SHP77 (cell line): ENCODE measurements around the gene LAMC2.
A peak's percentile ranks its signal among the peaks of the same experiment; 100 is the strongest.

Experiments
- DNase-seq, 2 experiments: peaks; one replicate each; lab custom pipeline; 2025; lab: John Stamatoyannopoulos, UW

The LAMC2 gene

DNA sequence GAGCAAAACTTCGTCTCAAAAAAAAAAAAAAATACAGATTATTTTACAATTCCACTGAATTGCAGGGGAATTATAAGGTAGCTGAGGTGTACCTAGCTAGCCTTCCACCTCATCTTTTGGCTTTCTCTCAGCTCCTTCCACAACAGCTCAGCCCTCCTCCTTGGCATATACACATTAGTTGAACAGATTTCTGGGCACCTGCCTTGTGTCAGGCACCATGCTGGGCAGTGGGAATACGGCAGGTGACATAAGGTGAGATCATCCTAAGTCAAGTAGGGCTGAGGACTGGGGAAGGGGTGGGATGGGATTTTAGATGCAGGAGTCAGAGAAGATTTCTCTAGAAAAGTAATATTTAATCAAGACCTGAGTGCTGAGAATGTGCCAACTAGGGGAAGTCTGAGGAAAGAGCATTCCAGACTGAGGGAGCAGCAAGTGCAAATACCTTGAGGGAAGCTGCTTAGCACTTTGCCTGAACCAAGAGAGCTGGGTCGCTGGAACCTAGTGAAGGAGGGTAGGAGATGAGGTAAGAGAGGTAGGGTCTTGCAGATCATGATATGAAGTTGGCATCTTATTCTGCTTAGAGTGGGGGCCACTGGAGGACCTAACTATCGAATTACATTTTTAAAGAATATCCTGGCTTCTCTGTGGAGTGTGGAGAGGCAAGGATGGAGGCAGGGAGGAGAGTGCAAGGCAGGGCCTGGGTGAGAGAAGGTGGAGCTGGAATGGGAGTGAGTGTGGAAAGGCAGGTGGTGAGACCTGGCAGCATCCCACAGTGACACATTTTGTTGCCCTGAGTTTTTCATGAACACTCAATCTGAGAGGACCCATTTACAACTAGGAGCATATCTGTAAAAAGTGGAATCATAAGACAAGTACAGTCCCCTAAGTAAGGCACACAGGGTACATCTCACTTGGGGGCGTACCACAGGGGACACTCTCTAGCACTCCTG is 28.2 kb downstream of the LAMC2 start:
- DNase-seq: no peak

DNA sequence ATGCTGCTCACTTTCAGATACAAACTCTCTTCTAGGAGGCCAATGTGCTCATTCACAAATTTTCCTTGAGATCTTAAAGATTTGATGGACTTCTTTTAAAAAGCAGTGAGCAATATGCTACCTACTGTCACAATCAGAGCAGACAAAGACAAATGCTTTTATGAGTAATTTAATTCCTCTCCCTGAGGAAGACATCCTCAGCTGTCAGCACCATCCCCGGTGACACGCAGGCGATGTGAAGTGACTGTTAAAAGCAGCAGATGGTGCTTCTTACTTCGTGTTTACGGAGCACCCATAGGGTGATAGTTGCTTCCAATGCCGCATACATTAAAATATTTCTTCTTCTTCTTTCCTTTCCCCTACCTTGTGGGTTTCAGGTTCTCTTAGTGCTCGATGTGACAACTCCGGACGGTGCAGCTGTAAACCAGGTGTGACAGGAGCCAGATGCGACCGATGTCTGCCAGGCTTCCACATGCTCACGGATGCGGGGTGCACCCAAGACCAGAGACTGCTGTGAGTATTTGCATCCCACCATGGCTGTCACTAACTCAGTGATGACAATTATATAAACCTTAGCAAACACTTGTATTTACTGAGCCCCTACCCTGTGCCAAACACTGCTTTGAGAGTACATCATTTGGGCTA is 29.1 kb downstream of the LAMC2 start:
- no peak for DNase-seq

DNA sequence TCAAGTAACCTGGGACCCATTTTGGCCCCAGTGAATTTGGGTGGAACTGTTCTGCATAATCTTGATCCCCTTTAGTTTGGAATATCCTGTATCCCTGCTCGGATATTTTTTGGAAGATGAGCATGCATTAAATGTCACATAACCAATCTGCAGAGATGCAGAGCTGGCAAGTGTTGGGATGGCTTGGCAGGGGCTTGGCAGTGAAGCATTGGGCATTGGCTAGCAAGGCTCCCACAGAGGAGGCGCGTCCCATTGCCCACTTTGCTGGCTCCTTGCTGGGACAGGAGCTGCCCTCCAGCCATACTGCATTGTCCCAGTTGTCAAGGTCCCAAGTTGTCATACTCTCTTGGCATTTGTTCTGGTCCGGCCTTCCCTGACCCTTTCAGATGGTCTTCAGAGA is 29.9 kb downstream of the LAMC2 start:
- DNase-seq: no peak

DNA sequence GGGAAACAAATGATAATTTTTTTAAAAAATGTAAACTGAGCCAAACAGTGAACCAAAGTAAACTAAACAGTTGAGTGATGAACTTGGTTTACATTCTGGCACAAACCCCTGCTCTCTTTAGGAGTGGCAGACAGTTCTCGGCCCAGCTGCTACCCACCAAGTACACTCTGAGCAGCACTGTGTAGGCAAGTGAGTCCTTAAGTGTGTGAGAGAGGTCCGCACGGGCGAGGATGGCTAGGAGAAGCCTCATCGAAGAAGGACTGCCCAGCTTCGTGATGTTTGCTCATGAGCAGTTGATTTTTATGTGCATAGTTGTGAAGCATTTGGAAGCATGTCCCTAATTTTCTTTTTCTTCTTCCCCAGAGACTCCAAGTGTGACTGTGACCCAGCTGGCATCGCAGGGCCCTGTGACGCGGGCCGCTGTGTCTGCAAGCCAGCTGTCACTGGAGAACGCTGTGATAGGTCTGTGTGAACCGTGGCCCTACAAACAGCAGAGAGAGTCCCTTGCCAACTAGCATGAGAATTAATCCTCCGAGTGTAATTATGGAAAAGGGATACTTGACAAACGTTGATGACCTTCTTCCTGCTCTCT is 32.1 kb downstream of the LAMC2 start:
- DNase-seq: peak; percentile 58 to 63

DNA sequence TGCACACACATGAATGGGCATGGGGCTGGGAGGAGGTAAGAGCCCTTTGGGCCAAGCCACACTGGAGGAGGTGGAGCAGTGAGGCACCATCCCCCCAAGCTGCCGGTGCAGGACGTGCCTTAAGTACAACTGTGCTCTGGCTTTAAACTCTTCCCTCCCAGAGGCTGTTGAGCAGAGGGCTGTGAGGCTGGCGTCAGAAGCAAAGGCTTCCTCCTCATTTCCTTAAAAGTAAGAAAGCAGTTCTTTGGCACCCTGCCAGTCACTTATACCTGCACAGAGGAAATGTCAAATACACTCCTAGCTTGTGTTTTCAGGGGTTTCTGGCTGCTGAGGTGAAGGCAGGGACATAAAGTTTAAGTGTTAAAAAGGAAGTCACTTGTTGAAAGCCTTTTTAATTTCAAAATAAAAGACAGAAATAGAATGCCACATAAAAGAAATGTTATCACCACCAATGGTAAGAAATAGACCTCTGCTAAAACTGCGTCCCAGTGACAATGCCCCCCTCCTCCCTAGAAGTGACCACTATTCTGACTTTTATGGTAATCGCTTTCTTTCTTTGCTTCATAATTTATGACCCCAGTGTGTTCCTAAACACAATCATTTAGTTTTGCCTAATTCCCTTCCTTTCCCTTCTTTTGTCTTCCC is 33.0 kb downstream of the LAMC2 start:
- peak in 1 of 2 experiments; percentile 44 for DNase-seq

DNA sequence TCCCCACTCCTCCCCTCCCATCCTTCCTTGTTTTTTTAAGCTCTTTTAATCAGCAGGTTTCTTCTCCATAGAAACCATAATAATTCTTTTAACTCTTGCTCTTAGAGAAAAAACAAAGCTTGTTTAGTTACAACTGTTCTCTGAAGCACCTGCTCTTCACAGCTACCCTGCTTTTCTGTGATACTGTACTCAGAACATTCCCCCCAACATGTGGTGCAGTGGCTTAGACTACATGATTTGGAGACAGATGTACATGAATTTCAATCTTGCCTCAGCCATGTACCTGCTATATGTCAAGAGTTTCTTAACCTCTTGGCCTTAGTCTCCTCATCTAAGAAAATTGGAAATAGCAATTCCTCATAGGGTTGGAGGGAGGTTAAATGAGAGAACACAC is 33.5 kb downstream of the LAMC2 start:
- DNase-seq: no peak

DNA sequence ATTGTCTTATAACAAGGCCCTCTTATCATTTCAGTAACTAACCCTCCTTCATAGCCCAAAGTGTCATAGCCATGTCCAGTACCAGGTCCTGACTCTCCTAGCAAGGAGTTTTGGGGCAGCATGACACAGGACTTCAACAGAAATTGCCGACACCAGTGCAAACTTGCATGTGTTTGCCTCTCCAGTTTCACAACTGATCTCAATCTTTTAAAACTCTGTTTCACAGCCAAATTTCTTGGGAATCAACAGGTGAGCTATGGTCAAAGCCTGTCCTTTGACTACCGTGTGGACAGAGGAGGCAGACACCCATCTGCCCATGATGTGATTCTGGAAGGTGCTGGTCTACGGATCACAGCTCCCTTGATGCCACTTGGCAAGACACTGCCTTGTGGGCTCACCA is 36.8 kb downstream of the LAMC2 start:
- DNase-seq: no peak

DNA sequence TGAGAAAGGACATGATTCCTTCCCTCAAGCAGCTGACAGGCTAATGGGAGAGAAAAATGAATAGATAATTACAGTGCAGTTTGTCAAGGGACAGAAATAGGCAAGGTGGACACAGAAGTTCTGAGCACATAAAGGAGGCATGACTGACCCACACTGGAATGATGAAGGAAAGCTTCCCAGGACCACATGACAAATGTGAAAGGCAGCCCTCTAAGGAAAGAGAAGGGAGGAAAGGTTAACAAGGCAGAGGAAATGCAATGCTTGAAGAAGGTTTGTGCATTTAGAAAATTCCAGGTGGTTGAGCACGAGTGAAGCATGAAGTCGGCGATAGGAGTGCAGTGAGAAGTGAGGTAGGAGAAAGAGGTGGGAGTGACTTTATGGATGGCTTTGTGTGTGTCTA is 37.4 kb downstream of the LAMC2 start:
- DNase-seq: no peak

DNA sequence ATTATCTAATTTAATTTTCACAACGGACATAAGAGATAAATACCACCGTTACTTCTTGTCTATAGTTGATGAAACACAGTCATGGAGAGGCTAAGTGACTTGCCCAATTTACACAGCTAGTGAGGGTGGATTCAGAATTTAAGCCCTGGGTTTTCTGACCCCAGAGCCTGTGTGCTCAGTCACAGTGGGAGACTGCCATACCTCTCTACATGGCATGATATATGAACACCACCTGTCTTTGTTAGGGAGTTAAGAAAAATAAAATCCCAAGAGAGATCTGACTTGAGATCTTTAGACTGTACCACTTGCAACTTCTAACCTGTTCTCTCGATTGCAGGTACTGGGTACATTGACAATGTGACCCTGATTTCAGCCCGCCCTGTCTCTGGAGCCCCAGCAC is 40.3 kb downstream of the LAMC2 start:
- no peak for DNase-seq

DNA sequence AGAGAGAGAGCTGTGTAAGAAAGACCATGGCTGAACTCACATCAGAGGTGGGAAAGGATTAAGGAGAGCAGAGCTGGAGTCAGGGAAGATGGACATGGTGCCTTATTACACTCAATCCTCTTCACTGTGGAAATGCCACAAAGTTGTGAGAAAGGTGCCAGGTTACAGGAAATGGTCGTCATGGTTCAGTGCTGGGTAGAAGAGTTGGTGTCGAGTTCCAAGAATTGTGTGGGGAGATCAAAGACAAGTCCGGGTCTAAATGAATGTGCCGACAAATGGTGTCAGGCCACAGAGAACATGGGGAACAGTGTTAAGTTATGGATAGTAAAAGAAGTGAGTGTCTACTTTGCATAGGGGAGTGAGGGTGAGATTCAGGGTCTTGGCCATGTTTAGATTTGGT is 40.9 kb downstream of the LAMC2 start:
- DNase-seq: no peak

DNA sequence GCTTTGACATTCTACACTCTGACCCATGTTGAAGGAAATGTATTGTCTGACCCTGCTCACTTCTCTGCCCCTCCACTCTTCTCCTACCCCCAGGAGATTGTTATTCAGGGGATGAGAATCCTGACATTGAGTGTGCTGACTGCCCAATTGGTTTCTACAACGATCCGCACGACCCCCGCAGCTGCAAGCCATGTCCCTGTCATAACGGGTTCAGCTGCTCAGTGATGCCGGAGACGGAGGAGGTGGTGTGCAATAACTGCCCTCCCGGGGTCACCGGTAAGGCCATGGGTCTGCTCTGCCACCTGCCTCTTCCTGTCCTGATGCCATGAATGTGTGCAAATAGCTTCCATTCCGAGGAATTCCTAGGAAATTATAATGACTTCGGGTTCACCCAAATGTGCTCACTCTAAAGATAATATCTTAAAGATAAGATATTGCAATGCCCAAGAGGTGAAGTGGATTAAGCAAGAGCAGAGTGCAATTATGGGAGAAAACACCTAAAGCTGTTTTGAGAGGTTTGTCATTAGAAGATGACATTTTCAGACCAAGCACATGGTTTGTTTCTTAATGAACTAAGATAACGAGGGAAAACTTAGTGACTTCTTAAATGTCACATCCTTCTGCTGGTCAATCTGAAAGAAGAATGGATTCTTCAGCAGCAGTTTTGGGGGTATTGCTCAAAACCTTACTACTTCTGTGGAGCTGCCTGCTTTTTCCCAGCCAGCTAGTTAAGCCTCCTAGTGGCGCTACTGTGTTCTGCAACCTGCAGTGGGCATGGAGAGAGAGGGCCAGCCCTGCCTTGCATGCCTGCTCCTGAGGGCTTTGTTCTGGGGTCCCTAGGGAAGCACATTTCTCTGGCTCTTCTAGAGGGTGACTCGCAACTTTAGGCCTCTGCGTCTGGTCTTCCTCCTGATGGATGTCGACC is 41.6 kb downstream of the LAMC2 start:
- peak; percentile 31 to 39 for DNase-seq

DNA sequence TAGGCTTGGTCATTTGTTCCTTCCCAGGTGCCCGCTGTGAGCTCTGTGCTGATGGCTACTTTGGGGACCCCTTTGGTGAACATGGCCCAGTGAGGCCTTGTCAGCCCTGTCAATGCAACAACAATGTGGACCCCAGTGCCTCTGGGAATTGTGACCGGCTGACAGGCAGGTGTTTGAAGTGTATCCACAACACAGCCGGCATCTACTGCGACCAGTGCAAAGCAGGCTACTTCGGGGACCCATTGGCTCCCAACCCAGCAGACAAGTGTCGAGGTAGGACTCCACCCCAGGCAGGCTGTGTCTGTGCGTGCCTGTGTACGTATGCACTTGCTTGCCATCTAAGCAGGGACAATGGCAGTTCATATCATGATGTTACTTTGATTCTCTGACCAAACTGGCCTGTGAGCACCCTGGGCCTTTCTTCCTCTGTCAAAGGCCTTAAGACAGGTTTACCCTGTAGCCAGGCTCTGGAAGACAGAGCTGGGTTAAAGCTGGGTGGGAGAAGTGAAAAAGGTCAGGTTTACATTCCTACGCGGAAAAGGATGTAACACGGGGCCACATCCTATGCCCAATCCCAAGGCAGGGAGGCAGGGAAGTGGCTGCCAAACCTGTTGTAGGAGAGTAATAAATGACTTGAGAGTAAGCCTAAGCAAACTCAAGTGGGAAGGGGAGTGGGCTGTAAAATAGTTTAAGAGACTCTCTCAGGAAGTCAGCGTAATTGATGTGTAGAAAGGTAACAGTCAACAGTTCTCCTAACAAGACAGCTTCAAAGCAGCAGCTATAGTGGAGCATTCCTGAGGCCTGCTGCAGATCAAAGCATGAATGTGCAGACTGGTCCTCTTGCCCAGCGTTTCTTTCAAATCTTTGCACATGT is 42.5 kb downstream of the LAMC2 start:
- no peak for DNase-seq

DNA sequence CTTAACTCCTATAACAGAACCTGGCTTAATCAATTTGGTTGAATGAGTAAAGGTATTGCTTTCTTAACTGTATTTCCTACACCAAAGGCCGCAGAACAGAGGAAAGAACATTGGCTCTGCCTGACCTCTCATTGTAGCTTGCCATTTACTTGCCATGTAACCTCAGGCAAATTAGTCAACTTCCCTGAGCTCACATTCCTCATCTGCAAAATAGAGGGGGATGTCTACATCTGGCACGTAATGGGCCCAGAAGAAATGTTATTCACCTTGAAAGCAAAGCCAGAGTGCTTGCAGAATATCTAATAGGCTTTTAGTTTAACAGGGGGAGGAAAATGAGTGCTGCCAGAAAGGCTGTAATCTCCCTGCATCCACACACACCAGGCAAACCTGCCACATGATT is 44.3 kb downstream of the LAMC2 start:
- DNase-seq: no peak

DNA sequence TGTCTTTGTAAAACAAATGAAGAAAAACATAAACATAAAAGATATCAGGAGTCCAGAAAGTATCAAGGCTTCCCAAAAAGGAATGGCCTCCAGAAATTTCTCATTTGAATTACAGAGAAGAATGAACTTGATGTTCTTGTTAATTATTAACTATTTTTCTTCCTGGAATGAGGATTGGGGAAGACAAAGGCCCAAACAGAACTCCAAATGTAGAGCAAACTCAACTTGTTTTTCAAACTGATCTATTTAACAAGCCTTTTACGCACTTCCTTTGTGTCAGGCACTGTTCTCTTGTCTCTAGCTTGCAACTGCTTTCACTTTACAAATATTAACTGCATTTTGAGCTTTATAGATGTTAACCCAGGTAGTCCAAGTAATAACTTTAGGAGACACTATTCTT is 45.5 kb downstream of the LAMC2 start:
- no peak for DNase-seq

DNA sequence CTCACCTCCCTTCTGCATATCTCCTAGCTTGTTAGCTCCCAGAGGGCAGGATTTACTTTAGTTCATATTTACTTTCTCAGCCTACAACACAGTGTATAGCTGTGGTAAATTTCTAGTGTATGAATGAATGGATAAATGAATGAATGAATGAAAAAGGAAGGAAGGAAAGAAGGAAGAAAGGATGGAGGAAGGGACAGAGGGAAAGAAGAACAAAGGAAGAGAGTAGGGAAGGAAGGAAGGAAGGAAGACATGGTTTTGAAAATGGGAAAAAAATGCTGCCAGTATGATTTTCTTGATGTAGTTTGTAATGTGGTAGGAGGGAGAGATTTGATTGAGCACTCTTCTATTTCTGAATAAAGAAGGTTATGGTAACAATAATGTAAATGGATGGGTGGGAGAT is 47.0 kb downstream of the LAMC2 start:
- DNase-seq: no peak

DNA sequence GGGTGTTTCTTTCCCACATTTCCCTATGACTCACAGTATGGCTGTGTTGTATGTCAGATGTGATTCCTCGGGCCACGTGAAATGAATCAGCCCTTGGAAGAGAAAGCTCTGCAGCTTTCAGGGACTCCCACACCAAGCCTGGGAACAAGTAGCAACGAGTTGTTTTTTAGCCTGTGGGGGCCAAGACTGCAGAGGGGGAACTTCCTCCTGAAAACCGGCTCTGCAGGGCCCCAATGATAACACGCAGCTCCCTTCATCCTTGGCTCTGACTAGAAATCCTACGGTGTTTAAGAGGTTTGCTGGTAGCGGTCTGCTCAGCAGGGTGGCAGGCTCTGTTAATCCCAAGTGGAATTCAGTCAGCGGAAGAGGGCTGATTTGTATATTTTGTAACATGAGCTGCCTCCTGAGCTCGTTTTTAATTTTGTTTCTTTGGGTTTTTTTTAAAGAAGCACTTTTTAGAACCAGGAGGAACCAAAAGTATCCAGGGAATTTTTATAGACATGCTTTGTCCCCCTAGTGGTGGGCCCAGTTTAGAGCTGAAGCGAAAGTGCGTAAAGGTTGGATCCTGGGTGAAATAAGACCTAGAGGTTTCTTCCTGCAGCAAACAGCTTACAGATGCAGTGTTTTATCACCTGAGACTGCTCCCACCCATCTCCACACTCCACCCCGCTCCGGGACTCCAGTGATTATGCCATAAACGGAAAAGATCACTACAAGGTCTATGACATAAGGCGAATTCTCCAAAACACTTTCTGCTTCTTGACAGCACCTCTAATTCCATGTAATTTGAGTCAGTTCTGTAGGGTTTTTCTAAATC is 48.8 kb downstream of the LAMC2 start:
- DNase-seq: peak; percentile 31 to 63

DNA sequence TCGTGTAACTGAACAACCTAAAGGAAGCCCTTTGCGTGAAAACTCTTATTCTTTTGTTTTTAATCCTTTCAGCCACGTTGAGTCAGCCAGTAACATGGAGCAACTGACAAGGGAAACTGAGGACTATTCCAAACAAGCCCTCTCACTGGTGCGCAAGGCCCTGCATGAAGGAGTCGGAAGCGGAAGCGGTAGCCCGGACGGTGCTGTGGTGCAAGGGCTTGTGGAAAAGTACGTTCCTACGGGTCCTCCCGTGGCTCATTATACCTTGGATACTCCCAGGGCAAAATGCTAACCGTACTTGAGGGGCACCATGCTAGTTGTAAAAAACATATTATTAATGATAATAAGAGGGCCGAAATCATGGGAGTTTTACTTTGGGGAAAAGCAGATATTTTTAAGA is 49.4 kb downstream of the LAMC2 start:
- DNase-seq: peak; percentile 77 to 93

DNA sequence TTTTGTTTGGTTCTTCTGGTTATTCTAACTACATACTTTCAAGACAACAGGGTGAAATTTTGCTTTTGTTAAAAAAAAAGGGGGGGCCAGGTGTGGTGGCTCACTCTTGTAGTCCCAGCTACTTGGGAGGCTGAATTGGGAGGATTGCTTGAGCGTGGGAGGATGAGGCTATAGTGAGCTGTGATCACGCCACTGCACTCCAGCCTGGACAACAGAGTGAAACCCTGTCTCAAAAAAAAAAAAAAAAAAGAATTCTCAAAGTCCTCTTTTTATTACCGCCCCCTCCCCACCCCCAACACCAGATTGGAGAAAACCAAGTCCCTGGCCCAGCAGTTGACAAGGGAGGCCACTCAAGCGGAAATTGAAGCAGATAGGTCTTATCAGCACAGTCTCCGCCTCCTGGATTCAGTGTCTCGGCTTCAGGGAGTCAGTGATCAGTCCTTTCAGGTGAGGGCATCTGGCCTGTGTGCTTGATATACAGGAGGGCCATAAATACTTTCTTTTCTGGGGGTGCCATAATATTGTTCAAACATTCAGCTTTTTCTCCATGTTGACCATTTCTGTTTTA is 50.2 kb downstream of the LAMC2 start:
- no peak for DNase-seq

DNA sequence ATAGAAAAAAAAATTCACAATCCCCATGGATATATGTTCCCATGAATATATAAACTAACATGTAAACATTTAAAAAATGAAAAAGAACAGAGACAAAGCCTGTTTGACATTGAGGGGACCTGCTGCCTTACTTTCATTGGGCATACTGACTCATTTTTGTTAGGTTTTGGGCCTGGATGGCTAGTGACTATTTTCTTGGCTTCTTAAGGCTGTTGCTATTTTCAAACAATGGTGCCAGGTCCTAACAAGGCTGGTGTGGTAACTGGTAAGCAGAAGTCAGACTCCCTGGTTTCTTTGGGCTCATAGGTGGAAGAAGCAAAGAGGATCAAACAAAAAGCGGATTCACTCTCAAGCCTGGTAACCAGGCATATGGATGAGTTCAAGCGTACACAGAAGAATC is 51.0 kb downstream of the LAMC2 start:
- DNase-seq: no peak
